Measurements from ENCODE around the gene PELI2. TPM values are rescaled to one million over a fixed set of nuclear protein-coding genes. Genes with fewer than 3 reads are reported as not detected.

PELI2 gene
- total and polyA plus RNA-seq, 3 experiments from 2014 or later = 1.0 to 3.3 (median 2.7) TPM

- Mint-ChIP-seq H3K36me3 (peaks cover 12 to 17% (median 16%) of the 10 kb centered on the region in 3 donors), H3K27ac (no peak overlapping the region), H3K4me1 (no peaks in the 10 kb centered on the region), H3K9me3 (no peaks in the 10 kb centered on the region), H3K4me3 (no peak overlapping the region), H3K27me3 (no peaks in the 10 kb centered on the region)
- no peaks in the 10 kb centered on the region for H3K27me3 ChIP-seq (ENCODE audit: insufficient read depth, low read length, poor library complexity, severe bottlenecking)
- H3K4me3 ChIP-seq (ENCODE audit: low read length) = no peak overlapping the region
- no peaks in the 10 kb centered on the region for H3K9me3 ChIP-seq (ENCODE audit: low read length)
- no peaks in the 10 kb centered on the region for H3K36me3 ChIP-seq (ENCODE audit: insufficient read depth, low read length)
- no peak for DNase-seq
- ChIA-PET CTCF (no interaction called here), POLR2A (no interaction called here)
- H3K4me1 ChIP-seq (ENCODE audit: insufficient read depth, low read length) = no peaks in the 10 kb centered on the region
- no peak overlapping the region for H3K27ac ChIP-seq (ENCODE audit: low read depth, low read length)
These were observed 64.2 kb downstream of the PELI2 start for GRCh38 chr14:56182410-56182809.

GRCh38 chr14:56183631-56184157 is 65.5 kb downstream of the PELI2 start:
- no peak overlapping the region for H3K27ac ChIP-seq (ENCODE audit: low read depth, low read length)
- Mint-ChIP-seq H3K4me3 (no peak overlapping the region), H3K4me1 (peaks cover 0 to 4% (median 0%) of the 10 kb centered on the region in 3 donors), H3K9me3 (no peaks in the 10 kb centered on the region), H3K36me3 (peaks cover 8 to 17% (median 15%) of the 10 kb centered on the region in 3 donors), H3K27ac (no peak overlapping the region), H3K27me3 (no peaks in the 10 kb centered on the region)
- no peaks in the 10 kb centered on the region for H3K4me1 ChIP-seq (ENCODE audit: insufficient read depth, low read length)
- H3K4me3 ChIP-seq (ENCODE audit: low read length) = no peak overlapping the region
- no peaks in the 10 kb centered on the region for H3K36me3 ChIP-seq (ENCODE audit: insufficient read depth, low read length)
- ChIA-PET CTCF (no interaction called here), POLR2A (no interaction called here)
- H3K27me3 ChIP-seq (ENCODE audit: insufficient read depth, low read length, poor library complexity, severe bottlenecking) = no peaks in the 10 kb centered on the region
- no peaks in the 10 kb centered on the region for H3K9me3 ChIP-seq (ENCODE audit: low read length)
- DNase-seq = no peak

DNA sequence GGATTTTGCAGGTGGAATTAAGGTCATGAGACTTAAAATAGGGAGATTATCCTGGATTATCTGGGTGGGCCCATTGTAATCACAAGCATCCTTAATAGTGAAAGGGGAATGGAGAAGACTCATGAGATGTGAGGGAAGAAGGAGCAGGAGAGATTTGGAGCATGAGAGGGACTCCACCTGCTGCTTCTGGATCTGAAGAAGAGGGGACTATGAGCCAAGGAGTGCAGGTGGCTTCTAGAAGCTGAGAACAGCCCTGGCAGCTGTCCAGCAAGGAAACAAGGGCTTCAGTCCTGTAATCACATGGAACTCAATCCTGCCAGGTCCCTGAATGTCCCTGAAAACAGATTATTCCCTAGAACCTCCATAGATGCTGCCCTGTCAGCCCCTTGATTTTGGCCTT is 67.8 kb downstream of the PELI2 start:
- H3K4me3 Mint-ChIP-seq = no peak overlapping the region

GRCh38 chr14:56187736-56188135 is 69.5 kb downstream of the PELI2 start:
- peaks cover 0 to 3% (median 0%) of the 10 kb centered on the region in 5 donors for H3K9me3 Mint-ChIP-seq
- H3K4me1 Mint-ChIP-seq = peaks cover 0 to 9% (median 0%) of the 10 kb centered on the region in 3 donors
- CTCF ChIA-PET = no interaction called here

More for the DNA sequence above, 67.8 kb downstream of the PELI2 start:
- H3K4me1 Mint-ChIP-seq = peaks cover 0 to 6% (median 0%) of the 10 kb centered on the region in 3 donors
- H3K36me3 Mint-ChIP-seq = peaks cover 2 to 13% (median 6%) of the 10 kb centered on the region in 3 donors
- Histone ChIP-seq H3K27me3 (ENCODE audit: insufficient read depth, low read length, poor library complexity, severe bottlenecking) (no peaks in the 10 kb centered on the region), H3K9me3 (ENCODE audit: low read length) (no peaks in the 10 kb centered on the region), H3K27ac (ENCODE audit: low read depth, low read length) (no peak overlapping the region), H3K36me3 (ENCODE audit: insufficient read depth, low read length) (no peaks in the 10 kb centered on the region), H3K4me1 (ENCODE audit: insufficient read depth, low read length) (no peaks in the 10 kb centered on the region), H3K4me3 (ENCODE audit: low read length) (no peak overlapping the region)
- DNase-seq = no peak
- no peak overlapping the region for H3K27ac Mint-ChIP-seq
- CTCF ChIA-PET = no interaction called here
- POLR2A ChIA-PET = no interaction called here
- no peaks in the 10 kb centered on the region for H3K27me3 Mint-ChIP-seq
- H3K9me3 Mint-ChIP-seq = peaks cover 0 to 3% (median 0%) of the 10 kb centered on the region in 5 donors

GRCh38 chr14:56189307-56189706 is 71.1 kb downstream of the PELI2 start:
- ChIA-PET POLR2A (no interaction called here), CTCF (no interaction called here)
- Mint-ChIP-seq H3K4me1 (peaks cover 3 to 13% (median 6%) of the 10 kb centered on the region in 3 donors), H3K4me3 (no peak overlapping the region), H3K27me3 (no peaks in the 10 kb centered on the region), H3K9me3 (peaks cover 0 to 3% (median 0%) of the 10 kb centered on the region in 5 donors), H3K36me3 (peaks cover 0 to 6% (median 2%) of the 10 kb centered on the region in 3 donors), H3K27ac (no peak overlapping the region)
- no peak overlapping the region for H3K4me3 ChIP-seq (ENCODE audit: low read length)
- DNase-seq = no peak
- no peaks in the 10 kb centered on the region for H3K27me3 ChIP-seq (ENCODE audit: insufficient read depth, low read length, poor library complexity, severe bottlenecking)
- no peaks in the 10 kb centered on the region for H3K9me3 ChIP-seq (ENCODE audit: low read length)
- no peak overlapping the region for H3K27ac ChIP-seq (ENCODE audit: low read depth, low read length)
- H3K36me3 ChIP-seq (ENCODE audit: insufficient read depth, low read length) = no peaks in the 10 kb centered on the region
- peaks cover 7% of the 10 kb centered on the region for H3K4me1 ChIP-seq (ENCODE audit: insufficient read depth, low read length)

More at GRCh38 chr14:56187736-56188135, 69.5 kb downstream of the PELI2 start:
- no peaks in the 10 kb centered on the region for H3K36me3 ChIP-seq (ENCODE audit: insufficient read depth, low read length)
- H3K4me3 ChIP-seq (ENCODE audit: low read length) = no peak overlapping the region
- Mint-ChIP-seq H3K4me3 (no peak overlapping the region), H3K36me3 (peaks cover 0 to 8% (median 2%) of the 10 kb centered on the region in 3 donors), H3K27ac (no peak overlapping the region), H3K27me3 (no peaks in the 10 kb centered on the region)
- H3K27ac ChIP-seq (ENCODE audit: low read depth, low read length) = no peak overlapping the region
- no peak for DNase-seq
- H3K9me3 ChIP-seq (ENCODE audit: low read length) = no peaks in the 10 kb centered on the region
- no peaks in the 10 kb centered on the region for H3K4me1 ChIP-seq (ENCODE audit: insufficient read depth, low read length)
- POLR2A ChIA-PET = no interaction called here
- H3K27me3 ChIP-seq (ENCODE audit: insufficient read depth, low read length, poor library complexity, severe bottlenecking) = no peaks in the 10 kb centered on the region

- H3K27ac ChIP-seq (ENCODE audit: low read depth, low read length) = no peak overlapping the region
- Mint-ChIP-seq H3K36me3 (peaks cover 0 to 2% (median 0%) of the 10 kb centered on the region in 3 donors), H3K4me1 (peaks cover 19 to 27% (median 25%) of the 10 kb centered on the region in 3 donors), H3K9me3 (peaks cover 0 to 3% (median 0%) of the 10 kb centered on the region in 5 donors), H3K4me3 (no peak overlapping the region), H3K27ac (peak overlapping the region in 2 of 8 donors; percentile 0 to 50), H3K27me3 (no peaks in the 10 kb centered on the region)
- POLR2A ChIA-PET = no interaction called here
- no peaks in the 10 kb centered on the region for H3K9me3 ChIP-seq (ENCODE audit: low read length)
- H3K4me1 ChIP-seq (ENCODE audit: insufficient read depth, low read length) = peaks cover 25% of the 10 kb centered on the region
- H3K36me3 ChIP-seq (ENCODE audit: insufficient read depth, low read length) = no peaks in the 10 kb centered on the region
- CTCF ChIA-PET = no interaction called here
- H3K4me3 ChIP-seq (ENCODE audit: low read length) = no peak overlapping the region
- H3K27me3 ChIP-seq (ENCODE audit: insufficient read depth, low read length, poor library complexity, severe bottlenecking) = no peaks in the 10 kb centered on the region
- DNase-seq = no peak
These were observed 75.1 kb downstream of the PELI2 start for GRCh38 chr14:56193347-56193746.

DNA sequence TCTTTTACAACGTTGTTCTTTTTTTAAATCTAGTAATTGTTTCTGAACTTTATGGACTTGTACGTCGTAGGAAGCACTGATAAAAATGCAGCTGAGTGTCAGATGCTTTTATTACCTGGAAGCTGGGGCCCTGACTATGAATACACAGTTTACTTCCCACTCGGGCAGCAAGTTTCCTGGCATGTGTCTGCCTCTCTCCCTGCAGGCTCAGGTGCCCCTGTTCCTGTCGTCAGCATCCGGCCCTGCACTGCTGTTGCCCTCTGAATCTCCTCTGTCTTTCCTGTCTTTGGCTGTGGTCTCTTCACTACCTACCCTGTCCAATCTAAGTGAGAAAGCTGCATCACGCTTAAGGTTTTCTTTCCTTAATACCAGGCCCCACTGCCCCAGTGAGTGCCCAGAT is 75.8 kb downstream of the PELI2 start:
- H3K4me3 Mint-ChIP-seq = peak overlapping the region in 1 of 7 donors; percentile 39
- no peaks in the 10 kb centered on the region for H3K27me3 ChIP-seq (ENCODE audit: insufficient read depth, low read length, poor library complexity, severe bottlenecking)
- H3K9me3 ChIP-seq (ENCODE audit: low read length) = no peaks in the 10 kb centered on the region
- peaks cover 19 to 27% (median 25%) of the 10 kb centered on the region in 3 donors for H3K4me1 Mint-ChIP-seq
- no peaks in the 10 kb centered on the region for H3K36me3 ChIP-seq (ENCODE audit: insufficient read depth, low read length)
- DNase-seq = peak in 1 of 5 donors; percentile 21
- peaks cover 25% of the 10 kb centered on the region for H3K4me1 ChIP-seq (ENCODE audit: insufficient read depth, low read length)
- ChIA-PET CTCF (no interaction called here), POLR2A (no interaction called here)
- peak overlapping the region in 1 of 8 donors; percentile 18 for H3K27ac Mint-ChIP-seq
- no peak overlapping the region for H3K4me3 ChIP-seq (ENCODE audit: low read length)
- no peaks in the 10 kb centered on the region for H3K27me3 Mint-ChIP-seq
- H3K36me3 Mint-ChIP-seq = peaks cover 0 to 2% (median 0%) of the 10 kb centered on the region in 3 donors
- H3K9me3 Mint-ChIP-seq = peaks cover 0 to 3% (median 0%) of the 10 kb centered on the region in 5 donors
- H3K27ac ChIP-seq (ENCODE audit: low read depth, low read length) = no peak overlapping the region

- Mint-ChIP-seq H3K36me3 (peaks cover 0 to 2% (median 0%) of the 10 kb centered on the region in 3 donors), H3K27ac (peak overlapping the region in 1 of 8 donors; percentile 82), H3K27me3 (no peaks in the 10 kb centered on the region), H3K4me3 (no peak overlapping the region), H3K9me3 (peaks cover 0 to 3% (median 0%) of the 10 kb centered on the region in 5 donors), H3K4me1 (peaks cover 19 to 27% (median 25%) of the 10 kb centered on the region in 3 donors)
- no peak for DNase-seq
- no peaks in the 10 kb centered on the region for H3K36me3 ChIP-seq (ENCODE audit: insufficient read depth, low read length)
- no peaks in the 10 kb centered on the region for H3K27me3 ChIP-seq (ENCODE audit: insufficient read depth, low read length, poor library complexity, severe bottlenecking)
- ChIA-PET CTCF (no interaction called here), POLR2A (no interaction called here)
- no peak overlapping the region for H3K4me3 ChIP-seq (ENCODE audit: low read length)
- H3K4me1 ChIP-seq (ENCODE audit: insufficient read depth, low read length) = peaks cover 25% of the 10 kb centered on the region
- no peaks in the 10 kb centered on the region for H3K9me3 ChIP-seq (ENCODE audit: low read length)
- H3K27ac ChIP-seq (ENCODE audit: low read depth, low read length) = no peak overlapping the region
These were observed 77.0 kb downstream of the PELI2 start for GRCh38 chr14:56195223-56195622.
